Activated CD4-positive, alpha-beta T cell treated with anti-CD3 and anti-CD28 coated beads, Interleukin-2, amount 50 U/mL, for 24 hours (primary cell): Measurements from ENCODE around the gene TPO.
"Not testable (repeated sequence)": the region's sequence is repeated elsewhere in the genome, so short reads cannot be mapped to it uniquely, and the experiment has no call there.

Source experiments
- DNase-seq, 2 donors: peaks; one replicate each; pipeline ENCODE4 v3.0.0-alpha.2; 2020; ENCODE audit warnings: low read depth in 1 of 2, low spot score in 1 of 2

TPO gene

DNA sequence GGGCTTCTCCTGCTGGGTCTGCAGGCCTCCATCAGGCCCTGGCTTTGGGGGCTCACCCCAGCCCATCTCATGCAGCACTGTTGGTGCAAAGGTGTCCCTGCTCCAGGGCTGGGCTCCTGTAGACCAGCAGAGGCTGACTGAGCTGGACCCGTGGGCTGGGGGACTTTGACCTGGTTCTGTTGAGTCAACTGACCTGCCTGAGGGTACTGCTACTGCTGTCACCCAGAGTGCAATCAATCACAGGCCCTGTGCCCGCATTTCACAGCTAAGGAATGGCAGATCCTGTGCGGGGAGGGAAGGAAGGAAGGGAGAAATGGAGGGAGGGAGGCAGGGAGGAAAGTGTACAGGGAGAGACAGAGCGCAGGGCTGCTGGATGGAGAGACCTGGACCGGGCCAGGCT is 136.8 kb downstream of the TPO start:
- no peak for DNase-seq

DNA sequence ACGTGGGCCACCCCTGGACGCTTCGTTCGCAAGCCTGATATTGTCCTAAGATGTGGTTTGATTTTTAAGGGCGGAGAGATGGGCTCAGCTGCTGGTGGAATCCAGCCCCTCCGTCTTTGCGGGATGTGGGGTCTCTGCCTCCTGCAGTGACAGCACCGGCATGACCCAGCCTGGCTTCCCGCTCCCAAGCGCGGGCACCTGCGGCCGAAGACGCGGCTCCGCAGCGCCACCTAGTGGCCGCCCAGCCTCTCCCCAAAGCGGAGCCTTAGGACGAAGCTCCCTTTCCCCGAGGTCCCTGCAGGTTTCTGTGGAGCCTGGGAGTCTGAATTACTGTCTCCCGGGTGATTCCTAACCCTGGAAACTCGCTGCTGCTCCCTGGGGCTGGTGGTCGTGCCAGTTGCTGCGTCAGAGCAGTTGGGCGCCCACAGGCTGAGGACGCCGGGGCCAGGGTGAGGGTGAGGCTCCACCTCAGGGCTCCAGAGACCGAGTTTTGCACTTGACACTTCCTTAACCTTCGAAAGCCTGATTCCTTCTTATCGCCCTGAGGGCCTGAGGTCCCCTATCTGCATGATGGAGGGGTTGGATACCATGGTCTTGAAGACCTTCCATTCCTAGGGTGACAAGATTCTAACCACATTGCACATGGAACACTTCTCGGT is 137.5 kb downstream of the TPO start:
- DNase-seq: peak; percentile 45 to 48

DNA sequence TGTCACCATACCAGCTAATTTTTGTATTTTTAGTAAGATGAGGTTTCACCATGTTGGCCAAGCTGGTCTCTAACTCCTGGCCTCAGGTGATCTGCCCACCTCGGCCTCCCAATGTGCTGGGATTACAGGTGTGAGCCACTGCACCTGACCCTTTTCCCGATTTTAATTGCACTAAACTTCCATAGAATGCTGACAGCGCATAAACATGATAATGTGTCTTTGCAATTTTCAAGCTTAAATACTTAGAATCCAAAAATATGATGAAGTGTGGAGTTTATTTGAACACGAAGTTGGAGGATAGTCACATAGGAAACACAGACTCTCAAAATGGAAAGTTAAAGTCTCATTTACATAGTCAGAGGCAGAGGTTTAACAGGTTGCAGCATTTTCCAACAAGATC is 138.6 kb downstream of the TPO start:
- no peak for DNase-seq

DNA sequence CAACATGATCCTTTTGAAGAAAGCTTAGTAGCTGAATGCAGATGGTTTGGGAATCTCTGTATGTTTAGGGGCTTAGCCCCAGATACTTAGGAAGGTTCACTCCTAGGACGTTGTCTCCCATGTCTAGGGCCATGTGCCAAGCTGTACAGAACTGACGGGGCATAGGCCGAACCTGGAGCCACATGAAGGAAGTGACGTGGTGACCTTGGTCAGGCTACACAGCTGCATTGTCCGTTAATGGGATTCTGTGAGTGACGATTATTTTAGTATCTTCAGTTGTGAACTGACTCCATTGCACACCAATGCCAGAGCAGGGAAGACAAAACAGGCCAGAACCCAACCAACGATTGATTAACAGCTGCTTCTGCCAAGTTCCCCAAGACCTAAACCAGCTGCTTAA is 139.3 kb downstream of the TPO start:
- DNase-seq: no peak

DNA sequence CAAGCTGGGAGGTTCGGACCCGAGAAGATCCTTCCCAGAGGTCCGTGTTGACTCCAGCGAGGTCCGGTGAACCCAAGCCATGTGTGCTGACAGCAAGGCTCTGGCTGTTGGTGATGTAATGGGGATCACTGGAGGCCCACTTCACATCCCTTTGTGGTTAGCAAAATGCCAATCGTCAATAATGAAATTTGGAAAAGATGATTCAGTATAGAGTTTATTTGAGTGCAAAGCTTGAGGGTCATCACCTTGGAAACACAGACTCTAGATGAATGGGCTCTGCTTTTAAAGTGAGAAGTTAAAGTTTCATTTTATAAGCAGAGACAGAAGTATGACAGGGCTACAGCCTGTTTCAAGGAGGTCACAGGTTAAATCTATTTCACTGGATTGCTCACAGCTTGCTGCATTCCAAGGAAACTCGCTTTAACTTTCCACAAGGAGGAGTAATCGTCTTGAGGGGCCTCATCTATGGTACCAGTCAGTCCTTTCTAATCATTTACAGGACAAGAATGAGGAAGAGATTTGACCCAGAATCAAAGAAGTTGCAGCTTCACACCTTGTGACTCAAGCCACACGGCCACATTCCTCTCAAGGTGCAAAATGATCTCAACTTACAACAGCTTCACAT is 140.5 kb downstream of the TPO start:
- no peak for DNase-seq

DNA sequence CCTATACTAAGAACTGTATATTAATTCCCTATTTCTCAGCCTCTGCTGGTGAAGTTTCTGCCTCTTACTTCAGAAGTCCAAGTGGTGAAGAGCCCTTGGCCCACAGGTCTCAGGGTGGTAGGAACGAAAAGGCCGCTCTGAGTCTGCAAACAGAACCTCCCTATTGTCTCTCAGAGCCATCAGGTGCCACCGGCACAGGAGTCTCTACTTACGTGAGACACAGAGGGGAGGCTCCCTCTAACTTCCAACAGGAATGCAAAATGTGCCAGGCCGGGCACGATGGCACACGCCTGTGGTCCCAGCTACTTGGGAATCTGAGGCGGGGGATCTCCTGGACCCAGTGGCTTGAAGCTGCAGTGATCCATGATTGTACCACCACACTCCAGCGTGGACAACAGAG is 143.0 kb downstream of the TPO start:
- DNase-seq: no peak

DNA sequence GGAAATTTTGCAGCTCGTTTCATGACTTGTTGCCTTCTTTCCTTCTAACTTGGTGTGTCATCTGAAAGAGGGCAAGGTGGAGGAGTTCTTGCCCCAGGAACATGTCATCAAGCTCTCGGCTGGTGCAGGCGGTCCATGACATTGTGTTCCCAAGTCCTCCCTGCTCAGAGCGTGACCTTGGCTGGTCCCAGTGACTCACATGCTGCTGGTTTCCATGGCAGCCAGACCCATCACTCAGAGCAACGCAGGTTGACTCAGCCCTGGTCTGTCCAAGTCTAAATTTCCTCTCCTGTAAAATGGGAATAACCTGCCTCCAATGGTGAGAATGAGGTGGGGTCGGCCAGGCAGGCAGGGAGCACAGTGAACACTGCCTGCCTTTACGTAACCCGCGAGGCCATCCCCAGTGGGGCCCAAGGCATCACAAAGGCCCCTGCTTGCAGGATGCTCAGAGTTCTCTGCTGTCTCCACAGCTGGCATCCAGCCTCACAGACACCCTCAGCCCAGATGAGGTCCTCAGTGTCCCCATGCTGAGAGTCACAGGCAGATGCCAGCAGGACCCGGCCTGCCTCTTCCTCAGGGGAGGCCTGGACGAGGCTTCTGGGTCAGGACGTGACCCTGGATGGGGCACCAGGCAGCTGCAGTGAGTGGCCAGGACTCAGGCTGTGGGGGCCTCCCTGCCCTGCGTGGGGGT is 143.7 kb downstream of the TPO start:
- DNase-seq: no peak

DNA sequence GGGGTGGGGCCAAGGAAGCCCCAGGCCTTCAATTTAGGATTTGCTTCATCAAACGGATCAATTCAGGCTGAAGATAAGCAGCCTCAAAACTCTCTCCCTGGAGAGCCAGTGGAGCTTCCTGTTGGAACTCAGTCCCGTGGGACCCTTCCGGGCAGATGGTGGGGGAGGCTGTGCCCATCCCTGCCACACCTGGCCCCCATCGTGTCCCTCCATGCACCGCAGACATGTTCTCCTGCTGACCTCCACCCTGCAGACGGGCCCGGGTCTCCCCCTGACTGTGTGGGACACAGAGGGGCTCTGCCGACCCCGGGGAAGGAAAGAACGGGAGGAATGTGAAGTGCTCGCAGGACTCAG is 144.2 kb downstream of the TPO start:
- DNase-seq: no peak

DNA sequence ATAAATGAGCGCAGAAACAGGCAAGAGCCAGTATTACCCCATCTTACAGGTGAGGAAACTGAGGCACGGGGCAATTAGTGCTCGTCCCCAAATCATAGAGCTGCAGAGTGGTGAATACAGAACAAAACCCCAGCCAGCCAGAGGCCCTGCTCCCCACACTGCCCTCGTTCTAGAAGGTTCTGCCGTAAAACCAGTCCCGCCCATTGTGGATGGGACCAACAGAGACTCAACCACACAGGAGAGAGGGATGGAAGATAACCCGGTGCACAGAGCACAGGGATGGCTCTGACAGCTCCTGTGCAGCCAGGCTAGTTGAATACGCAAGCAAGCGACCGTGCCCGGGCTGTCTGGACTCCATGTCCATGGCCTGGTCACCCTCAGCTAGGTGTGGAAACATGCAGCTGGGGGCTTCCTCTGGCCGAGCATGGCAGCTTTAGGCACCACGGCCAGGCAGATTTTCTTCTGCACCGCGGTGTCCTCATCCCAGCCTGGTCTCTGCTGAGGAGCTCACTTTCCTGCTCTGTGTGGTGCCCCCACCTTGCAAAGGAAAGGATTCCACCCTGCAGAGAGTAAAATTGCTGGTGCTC is 146.4 kb downstream of the TPO start:
- no peak for DNase-seq

DNA sequence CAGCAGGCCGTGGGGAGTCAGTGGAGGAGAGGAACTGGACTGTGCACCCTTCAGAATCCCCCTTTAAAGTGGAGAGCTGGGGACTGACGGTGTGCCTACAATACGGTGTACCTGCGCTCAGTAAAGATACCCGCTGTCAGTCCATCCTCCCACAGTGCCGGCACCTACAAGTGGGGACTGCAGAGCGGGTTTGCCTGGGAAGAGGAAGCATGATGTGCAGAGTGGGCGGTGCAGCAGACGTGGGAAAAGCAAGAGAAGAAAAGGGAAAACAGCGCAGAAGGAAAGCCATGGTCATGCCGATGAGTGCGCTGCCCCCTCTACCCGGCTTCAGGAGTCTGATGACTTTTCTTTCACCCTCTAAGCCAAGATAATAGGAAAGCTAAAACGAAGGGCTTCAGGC is 148.0 kb downstream of the TPO start:
- no peak for DNase-seq

DNA sequence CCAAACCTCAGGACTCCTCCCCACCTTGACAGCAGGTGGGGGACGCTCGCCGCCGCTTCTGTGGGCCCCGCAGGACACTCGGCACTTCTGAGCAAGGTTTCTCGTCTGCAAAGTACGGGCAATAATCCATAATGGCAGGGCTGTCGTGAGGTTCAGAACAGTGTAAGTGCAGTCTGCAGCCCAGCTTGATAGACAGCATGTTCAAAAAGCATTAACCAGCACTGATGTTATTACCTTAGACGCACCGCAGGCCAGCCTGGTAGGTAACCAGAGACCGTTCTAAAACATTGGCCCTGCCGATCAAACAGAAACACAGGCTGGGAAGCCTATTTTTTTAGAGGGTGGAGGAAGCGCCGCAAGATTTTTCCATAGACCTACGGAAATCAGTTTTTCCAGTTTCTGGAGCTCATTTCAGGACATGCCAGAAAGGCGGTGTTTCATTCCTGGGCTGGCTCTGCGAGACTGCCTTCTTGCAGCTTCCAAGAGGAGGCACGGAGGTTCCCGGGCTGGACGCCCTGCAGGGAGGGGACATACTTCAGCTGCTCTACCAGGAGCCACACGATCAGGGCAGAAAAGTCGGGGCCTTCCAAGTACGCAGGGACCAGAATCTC is 148.7 kb downstream of the TPO start:
- no peak for DNase-seq

DNA sequence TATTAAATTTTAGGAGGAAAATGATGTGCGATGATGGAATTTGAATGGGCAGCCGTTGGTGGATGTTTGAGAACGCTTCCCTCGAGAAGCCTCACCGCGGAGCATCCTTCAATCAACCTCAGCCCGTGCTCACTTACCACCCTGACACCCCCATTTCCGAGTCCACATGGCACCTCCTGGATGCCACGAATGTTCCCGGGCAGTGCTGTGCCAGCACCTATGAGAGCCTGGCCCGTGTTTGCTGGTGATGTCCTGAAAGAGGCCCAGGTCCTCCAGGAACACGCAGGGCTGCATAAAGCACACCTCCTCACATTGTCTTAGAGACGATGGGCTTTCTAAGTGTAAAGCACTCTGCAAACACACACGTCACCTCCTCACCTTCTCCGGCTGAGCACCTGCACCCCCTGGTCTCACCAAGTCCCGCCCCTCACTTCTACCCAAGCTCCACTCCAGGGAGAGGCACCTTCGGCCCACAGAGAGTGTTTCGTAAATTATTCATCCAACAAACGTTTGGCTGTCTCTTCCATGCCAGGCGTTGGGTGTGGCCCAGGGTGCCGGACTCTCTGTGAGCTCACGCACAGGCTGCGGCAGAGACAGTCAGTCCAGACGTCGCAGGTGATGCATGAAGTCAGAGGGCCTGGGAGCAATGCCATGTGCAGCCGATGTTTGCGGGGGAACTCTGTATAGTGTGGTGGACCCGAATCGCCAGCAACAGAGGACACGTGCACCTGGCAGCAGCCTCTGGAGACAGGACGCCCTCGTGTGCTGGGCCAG is 150.0 kb downstream of the TPO start:
- no peak for DNase-seq

DNA sequence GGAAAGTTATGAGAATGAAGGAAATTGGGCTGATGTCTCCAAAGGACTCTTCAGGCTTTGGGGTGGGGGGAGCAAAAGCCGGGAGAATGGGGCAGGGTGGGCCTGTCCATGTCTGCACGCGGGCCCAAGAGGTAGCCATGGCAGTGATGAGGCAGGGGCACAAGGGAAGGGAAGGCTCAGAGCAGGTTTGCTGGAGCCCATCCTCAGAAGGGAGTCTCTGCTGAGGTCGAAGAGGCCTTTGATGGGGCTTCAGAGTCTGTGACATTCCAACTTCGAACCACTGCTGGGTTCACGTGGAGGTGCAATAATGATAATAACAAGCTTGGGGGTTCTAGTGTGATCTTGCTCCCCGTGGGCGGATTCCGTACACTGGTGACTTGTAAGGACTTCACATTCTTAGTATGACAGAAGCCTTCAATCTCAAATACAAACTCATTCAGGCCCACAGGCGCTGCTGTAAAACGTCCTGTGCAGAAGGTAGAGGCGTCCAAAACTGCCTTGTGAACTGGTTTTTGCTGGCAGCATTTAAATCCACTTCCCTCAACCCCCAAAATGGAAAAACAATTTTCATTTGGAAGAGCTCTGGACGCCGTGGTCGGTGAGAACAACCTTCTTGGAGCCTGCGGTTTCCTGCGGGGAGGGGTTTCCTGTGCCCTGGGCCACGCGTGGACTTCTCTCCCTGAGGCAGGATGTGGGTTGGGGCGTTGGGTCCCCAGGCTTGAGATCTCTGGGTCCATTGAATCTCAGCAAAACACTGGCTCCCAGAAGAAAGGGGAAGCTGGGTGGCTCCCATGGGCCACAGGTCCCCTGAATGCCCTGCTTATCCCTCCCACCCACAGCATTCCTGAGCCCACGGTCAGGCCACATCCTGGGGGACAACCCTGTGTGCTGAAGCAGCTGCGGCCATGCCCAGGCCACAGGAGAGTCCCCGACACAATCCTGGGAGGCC is 151.0 kb downstream of the TPO start:
- no peak for DNase-seq

DNA sequence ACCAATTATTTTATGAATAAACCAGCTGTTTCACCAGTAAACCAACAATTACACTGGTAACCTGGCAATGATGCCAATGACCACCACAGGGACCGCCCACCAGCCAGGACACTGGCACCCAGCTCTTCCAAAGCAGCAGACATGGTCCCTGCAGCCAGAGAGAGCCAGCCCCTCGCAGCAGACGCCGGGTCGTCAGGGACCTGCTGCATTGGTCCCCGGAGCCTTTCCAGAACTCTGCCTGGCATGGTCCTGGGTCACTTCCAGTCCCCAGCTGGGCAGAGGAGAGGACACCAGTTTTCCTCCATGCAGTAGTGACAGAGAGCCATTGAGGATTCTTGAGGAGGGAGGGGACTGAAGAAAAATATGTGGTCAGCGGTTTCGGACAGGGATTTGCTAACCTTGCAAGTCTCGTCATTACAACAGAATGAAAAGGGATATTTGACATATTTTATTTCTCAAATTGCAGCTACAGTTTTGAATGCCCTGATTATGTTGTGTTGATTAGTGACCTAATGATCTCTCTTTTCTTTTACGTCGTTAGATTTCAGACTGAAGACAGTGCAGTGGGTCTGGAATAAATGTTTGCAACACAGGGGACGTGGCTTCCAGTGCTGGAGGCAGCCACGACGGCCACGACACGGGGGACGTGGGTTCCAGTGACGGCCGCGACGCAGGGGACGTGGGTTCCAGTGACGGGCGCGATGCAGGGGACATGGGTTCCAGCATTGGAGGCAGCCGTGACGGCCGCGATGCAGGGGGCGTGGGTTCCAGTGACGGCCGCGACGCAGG is 154.5 kb downstream of the TPO start:
- DNase-seq: no peak

DNA sequence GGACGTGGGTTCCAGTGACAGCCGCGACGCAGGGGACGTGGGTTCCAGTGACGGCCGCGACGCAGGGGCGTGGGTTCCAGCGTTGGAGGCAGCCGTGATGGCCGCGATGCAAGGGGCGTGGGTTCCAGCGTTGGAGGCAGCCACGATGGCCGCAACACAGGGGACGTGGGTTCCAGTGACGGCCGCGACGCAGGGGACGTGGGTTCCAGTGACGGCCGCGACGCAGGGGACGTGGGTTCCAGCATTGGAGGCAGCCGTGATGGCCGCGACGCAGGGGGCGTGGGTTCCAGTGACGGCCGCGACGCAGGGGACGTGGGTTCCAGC is 155.0 kb downstream of the TPO start:
- DNase-seq: not testable (repeated sequence)

DNA sequence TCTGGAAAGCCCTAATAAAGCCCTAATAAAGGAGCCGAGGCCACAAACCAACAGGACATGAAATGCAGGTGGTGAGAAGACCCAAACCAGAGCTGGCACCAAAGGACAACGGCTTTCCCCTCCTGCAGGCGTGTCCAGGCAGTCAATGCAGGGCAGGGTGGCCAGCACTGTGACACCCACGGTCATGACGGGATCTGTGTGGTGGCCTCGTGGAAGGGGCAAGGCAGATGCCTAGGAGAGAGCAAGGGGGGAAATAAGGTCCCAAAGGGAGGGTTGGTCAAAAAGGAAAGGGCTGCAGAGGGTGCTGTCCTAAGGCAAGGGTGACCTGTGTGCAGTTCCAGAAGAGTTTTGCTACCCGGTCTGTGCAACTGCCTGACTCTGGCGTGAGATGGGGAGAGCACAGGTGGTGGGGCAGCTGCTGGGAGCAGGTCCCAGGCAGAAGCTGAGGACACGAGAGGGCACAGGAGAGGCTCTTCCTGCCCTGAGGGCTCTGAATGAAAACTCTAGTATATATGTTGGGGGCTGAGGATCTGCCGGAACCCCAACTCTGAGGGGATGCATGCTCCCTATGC is 156.7 kb downstream of the TPO start:
- no peak for DNase-seq

DNA sequence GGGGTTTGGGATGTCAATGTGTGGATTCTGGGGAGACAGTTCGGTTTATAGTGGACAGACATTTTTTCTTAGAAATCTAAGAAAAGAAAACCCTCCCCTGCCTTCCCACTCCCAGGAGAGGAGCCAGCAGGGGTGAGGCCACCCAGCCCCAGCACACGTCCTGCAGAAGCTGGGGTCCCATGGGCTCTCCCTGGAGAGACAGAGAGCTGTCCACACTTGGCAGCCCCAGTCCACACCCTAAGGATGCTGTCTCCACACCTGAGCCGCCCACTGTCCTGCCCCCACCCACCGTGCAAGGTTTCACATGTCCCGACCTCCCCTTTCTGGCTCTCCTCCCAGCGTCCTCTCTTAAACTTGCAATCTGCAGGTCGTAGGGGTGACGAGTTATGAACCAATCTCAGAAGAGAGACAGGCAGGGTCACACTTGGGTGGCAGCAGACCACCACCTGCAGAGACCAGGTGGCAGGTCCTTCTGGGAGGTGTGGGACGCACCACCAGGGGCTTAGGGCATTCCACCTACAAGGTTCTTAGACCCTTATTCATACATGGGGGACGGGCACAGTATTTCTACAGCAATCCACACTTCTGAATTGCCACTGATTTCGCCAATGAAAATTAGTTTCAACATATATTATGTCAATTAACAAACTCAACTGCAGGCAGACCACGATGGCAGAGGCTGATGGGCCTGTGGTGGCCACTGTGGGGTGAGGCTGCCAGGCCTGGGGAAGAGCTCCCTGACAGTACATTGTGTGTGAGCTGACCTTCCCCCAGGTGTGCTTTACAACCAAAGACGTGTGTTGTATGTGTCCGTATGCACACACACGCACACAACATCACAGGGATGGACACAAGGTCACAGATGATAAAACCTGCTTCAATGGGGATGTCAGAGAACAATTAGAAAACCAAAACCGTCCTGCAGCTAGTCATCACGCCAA is 158.5 kb downstream of the TPO start:
- DNase-seq: no peak

DNA sequence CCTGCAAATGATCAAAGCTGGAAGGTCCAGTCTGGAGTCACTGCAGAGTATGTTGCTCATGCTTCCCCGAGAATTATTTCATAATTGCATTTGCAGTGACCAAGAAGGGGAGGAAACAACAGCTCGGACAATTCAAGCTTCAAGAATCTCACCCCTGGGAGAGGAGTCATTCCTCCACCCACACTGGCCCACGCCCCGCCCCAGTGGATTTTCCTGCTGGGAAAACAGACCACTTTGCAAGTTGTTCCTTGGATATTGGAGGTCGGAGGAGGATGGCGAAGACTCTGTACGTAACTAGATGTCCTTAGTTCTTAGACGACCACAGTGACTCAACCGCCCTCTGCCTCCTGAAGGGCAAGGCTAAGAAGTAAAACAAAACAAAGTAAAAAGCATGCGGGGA is 159.4 kb downstream of the TPO start:
- DNase-seq: no peak
